ENCODE results near the gene CCDC6. TPM values are rescaled to one million over a fixed set of nuclear protein-coding genes. Genes with fewer than 3 reads are reported as not detected.

The CCDC6 gene
- total and polyA plus RNA-seq, 2 of the 8 experiments (the other 6 are each of a cell fraction or from before 2014, with no cell fraction given), result 42.2 to 74.4 TPM

DNA sequence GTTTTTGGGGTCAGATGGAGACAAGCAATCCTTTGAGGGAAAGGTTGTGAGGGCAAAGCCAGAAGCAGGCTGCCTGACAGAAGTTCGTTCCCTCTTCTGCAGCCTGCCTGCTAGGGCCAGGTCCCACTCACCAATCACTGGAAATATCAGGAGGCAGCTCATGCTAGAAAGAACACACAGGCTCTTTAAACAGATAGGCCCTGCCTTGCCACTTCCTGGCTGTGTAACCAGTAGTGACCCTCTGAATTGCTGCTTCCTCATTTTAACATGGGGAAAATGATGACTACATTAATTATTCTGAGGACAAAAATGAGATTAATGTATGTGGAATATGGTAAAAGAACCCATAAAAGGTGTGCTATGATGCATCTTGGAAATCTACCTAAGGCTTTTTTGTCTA is 102.6 kb downstream of the CCDC6 start (continued):
- no peak for TF ChIP-seq POLR2A (IDR thresholded peaks at IDR 0.05; ENCODE audit: control extremely low read depth in 1 of 2, low read depth in 2 of 2, low read length in 2 of 2)

Measured in H1 (cell line).